ENCODE measurements around the gene PLCB4.

Gene PLCB4

GRCh38 chr20:9334866-9335265, 266.0 kb downstream of the PLCB4 start:
- no peak for DNase-seq

DNA sequence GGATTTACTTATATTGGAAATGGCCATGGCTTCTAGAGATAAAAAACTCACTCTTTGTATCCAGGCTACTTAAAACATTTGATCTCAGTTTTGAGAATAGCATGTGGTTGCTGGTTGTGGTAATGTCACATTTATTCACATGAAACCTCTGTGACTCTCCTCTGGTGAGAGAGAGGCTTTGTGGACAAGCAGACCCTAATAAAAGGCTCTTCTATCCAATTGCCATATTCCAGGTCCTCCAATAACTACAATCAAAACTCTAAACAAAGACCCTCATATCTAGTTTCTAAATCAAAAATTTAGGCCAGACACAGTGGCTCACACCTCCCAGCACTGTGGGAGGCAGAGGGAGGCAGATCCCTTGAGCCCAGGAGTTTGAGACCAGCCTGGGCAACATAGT, 269.2 kb downstream of the PLCB4 start:
- no peak for DNase-seq

- no peak for DNase-seq
These were observed 270.8 kb downstream of the PLCB4 start for GRCh38 chr20:9339708-9340107.

DNA sequence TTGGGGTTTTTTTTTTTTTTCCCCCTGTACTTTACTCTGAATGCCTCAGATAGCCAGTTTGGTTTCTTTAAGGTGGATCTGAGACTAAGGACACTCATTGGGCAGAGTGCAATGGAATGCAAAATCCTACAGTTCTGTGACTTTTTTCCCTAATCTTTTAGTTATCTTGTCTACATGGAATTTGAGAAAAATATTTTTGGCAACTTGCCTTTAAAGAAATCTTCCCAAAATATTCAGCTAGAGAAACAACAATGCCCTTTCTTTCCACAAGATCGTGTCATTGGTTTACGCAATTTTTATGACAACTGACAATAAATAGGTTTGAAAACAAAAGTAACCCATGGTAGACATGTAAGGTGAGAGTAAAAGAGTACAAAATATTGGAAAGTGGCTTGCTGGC, 273.8 kb downstream of the PLCB4 start:
- DNase-seq = no peak

GRCh38 chr20:9344083-9344920, 275.4 kb downstream of the PLCB4 start:
- no peak for DNase-seq

DNA sequence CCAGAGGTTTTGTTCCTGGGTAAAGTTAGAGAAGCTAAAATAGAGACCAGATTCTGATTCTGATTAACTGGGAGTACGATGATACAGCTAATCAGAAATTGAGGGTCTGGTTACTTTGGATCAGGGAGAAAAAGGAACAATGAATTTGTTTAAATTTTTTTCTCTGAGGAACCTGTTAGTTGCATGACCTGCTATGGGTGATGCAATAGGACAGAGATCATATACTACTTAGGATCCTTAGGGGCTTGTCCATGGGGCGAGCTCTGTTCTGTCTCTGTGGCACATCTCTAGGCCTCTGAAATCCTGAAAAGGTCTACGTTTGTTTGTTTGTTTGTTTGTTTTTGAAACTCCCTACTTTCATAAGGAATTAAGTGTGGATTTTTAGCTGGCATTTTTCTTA, 279.4 kb downstream of the PLCB4 start:
- DNase-seq = no peak

DNA sequence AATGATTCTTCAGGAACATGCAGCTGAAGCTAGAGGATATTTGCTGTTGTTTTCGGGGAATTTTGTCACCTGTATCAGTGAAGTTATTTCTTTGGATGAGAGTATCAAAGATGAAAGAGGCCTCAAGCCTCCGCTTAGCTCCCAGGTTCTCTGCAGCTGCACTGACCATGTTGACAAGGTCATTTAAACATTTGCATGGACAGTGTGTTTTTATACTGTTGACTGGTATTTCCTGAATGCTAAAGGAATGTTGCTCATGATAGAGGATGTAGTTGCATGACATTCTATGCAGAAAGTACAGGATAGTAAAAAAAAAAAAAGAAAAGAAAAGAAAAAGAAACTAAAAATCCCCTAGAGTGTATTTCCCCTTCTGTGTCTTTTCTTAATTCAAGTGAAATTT, 279.9 kb downstream of the PLCB4 start:
- DNase-seq = no peak

DNA sequence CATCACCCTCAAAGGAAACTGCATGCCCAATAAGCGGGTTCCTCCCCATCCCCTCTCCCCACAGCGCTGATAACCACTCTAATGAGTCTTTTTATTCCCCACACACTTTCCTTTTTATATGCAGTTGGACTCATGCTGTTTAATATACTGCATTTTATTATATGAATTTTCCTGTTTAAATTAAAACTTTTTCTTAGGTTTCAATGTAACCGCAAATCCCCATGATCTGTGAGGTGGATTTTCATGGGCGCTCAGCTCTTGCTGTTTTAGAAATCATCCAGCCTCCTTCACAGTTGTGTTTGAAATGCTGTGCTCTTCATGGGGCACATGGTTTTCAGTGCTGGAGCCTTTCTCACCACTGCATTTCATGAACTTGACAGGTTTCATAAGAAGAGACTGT, 280.4 kb downstream of the PLCB4 start:
- no peak for DNase-seq

DNA sequence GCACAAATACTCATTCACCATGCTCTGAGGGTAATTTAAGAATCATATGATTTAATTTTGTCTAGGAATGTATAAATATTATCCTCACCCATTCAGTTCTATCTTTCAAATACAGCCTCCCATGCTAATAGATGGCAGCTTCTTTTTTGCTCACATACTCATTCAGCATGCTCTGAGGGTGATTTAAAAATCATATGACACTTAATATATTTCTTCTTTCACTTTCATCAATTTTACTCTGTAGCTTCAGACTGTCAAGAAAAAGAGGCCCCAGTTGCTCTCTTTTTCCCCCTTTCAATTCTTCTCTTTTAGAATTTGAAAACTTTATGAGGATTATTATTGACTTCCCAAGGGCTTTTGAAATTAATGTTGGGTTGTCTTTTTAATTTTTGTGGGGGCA, 283.9 kb downstream of the PLCB4 start:
- DNase-seq = no peak

DNA sequence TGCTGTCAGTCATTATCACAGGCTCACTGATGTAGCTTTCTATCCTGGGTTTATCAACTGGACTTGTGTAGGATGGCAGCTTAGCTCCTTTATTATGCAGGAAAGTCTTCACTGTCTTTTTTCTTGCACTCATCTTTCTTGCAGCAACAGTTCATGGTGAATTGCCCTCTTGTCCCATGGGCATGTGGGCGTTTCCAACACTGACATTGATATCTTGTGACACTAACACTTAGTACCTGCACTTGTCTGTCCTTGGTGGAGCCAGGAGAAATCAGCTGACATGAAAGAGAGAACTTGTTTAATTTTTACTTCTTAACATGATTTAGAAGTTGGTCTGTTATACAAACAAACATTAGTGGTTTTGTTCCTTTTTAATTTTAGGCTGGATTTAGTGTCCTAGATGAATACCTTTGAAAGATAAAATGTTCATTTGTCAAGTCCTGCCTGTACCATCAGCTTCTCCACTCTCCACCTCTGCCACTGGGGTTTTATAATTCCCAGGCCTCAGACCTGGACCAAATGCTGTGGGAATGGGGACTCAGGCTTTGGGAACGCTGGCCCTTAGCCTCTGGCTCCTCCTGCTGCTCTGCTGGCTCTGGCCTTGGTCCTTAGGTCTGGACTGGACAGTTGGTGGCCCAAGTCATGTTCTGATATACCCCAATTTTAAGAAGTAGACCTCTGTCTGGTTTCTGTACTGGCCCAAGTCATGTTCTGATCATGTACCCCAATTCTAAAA, 284.5 kb downstream of the PLCB4 start:
- no peak for DNase-seq

GRCh38 chr20:9353916-9354276, 285.0 kb downstream of the PLCB4 start:
- no peak for DNase-seq

DNA sequence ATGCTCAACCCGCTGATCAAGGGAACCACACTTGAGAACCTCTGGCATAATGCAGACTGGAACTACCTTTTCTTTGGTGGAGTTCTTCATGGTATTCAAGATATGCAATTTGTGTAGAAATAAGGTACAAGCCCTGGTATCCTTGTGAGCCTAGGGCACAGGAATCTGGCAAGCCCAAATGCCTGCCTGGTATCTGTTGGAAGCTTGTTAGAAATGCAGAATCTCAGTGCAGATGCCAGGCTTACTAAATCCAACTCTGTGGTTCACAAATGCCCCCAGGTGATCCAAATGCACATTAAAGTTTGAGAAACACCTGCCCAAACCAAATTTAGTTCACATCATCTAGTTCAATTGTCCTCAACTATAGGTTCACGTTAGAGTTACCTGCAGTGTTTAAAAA, 285.7 kb downstream of the PLCB4 start:
- DNase-seq = no peak

- DNase-seq = no peak
These were observed 289.1 kb downstream of the PLCB4 start for GRCh38 chr20:9358001-9358400.

DNA sequence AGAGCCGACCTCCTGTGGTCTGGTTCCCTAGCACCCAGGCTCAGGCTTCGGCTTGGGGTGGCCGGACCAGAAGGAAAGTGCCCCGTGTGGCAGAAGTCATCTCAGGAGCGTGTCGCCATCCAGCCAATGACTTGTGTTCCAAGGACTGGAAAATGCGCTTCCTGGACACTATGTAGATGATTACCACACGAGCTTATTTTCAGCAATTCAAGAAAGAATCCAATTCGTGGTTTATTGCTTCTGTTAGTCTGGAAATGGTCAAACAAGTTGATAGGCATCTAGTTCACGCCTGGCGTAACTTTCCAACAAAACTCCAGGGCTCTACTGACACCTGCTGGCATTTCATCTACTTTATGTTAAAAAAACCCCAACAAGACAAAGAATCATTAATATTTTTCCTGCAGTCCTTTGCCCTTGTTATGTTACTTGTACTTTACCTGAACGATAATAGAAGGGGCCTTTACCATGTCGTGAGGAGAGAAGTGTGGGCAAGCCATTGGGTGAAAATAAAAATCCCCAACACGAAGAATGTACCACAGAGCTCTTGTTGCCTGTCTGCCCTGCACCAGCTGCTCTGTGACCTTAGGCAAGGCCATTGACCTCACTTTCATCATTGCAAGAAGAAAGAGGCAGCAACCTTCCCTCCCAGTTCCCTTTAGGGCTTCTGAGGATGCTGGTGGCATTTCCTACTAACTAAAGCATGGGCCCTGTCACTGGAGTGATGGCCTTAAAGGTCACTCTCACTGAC, 290.8 kb downstream of the PLCB4 start:
- DNase-seq = no peak

- no peak for DNase-seq
These were observed 291.5 kb downstream of the PLCB4 start for GRCh38 chr20:9360431-9360830.

- DNase-seq = no peak
These were observed 294.8 kb downstream of the PLCB4 start for GRCh38 chr20:9363673-9364072.

GRCh38 chr20:9367328-9367727, 298.4 kb downstream of the PLCB4 start:
- DNase-seq = no peak

DNA sequence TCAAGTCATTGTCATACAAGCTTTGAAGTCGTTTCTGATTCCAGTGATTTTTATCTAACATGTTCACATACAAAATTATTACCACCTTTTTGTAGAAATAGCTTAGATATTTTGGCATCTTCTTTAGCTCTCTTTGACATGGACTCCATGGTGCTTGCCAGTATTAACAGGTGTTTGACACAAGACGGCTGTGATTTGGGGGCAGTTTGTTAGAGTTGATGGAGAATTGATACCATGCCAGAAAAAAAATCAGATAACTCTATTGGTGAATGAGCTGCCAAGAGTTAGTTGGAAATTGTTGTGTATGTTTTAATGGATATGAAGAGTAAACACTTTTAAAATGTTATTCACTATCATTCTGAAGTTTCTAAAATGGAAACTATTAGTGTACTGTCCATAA, 298.9 kb downstream of the PLCB4 start:
- no peak for DNase-seq

- no peak for DNase-seq
These were observed 300.0 kb downstream of the PLCB4 start for GRCh38 chr20:9368893-9369292.

DNA sequence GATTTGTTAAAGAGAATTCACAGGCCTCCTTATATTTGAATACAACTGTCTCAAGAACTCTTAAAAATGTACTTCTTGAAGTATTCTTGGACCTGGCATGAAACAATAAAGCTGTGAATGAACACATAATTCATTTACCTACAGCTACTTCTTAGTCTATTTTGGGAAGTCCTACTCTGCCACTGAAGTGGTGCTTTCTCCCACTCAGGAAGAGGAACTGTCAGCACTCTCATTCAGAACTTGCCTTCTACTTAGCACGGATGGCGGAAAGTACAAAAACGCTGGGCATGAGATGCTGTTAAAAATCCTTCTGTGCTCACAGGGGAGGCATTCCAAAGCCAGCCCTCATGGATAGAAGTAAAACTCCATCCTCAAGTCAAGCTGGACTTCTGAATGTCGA, 300.7 kb downstream of the PLCB4 start:
- no peak for DNase-seq

GRCh38 chr20:9374072-9374471, 305.2 kb downstream of the PLCB4 start:
- no peak for DNase-seq

GRCh38 chr20:9374480-9374879, 305.6 kb downstream of the PLCB4 start:
- no peak for DNase-seq

GRCh38 chr20:9375221-9375681, 306.4 kb downstream of the PLCB4 start:
- DNase-seq = no peak

DNA sequence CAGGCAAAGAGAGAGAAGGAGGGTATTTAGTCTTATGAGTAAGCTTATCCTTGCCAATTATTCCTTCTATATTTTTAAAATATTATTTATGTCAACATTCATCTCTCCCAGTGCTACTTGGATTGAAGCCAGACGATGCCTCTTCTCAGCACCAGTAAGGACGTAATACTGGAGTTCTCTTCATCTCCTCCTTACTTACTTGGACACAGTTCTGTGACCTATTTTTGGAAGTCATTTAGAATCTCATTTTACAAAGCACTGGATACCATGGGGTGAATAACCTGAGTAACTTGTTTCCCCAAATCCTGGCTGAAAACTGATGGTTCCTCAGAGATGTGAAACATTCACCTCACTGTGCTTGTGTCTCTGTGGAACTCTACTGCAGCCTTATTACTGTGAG, 308.1 kb downstream of the PLCB4 start:
- DNase-seq = no peak

Data from stimulated activated CD4-positive, alpha-beta T cell treated with anti-CD3 and anti-CD28 coated beads, Interleukin-2, amount 100 ng/mL, for 24 hours (primary cell).